Stimulated activated CD8-positive, alpha-beta memory T cell treated with anti-CD3 and anti-CD28 coated beads, Interleukin-7, amount 100 ng/mL, for 4 hours (primary cell): Measurements from ENCODE around the gene UNC5CL.

ENCODE experiments used
- DNase-seq, 2 donors: peaks; one replicate each; pipeline ENCODE4 v3.0.0-alpha.2; 2020; ENCODE audit warnings: low read depth in 2 of 2

UNC5CL gene

GRCh38 chr6:41039060-41039998 lies at the start of gene UNC5CL:
UNC5CL (minus strand) TSS chr6:41039221; CDS start chr6:41035074, 4,147 bp downstream.
- peak in 1 of 2 donors; percentile 21 for DNase-seq

- no peak for DNase-seq
These were observed 49.4 kb upstream of the UNC5CL start for GRCh38 chr6:41088451-41088850.

- DNase-seq: no peak
These were observed 46.2 kb upstream of the UNC5CL start for GRCh38 chr6:41085182-41085581.

- DNase-seq: no peak
These were observed 44.1 kb upstream of the UNC5CL start for GRCh38 chr6:41083072-41083471.

- no peak for DNase-seq
These were observed 41.6 kb upstream of the UNC5CL start for GRCh38 chr6:41080621-41081020.

GRCh38 chr6:41079080-41079479 lies 40.1 kb upstream of the UNC5CL start:
- no peak for DNase-seq

- no peak for DNase-seq
These were observed 39.1 kb upstream of the UNC5CL start for GRCh38 chr6:41078101-41078500.

GRCh38 chr6:41077536-41077935 lies 38.5 kb upstream of the UNC5CL start:
- no peak for DNase-seq

- no peak for DNase-seq
These were observed 36.9 kb upstream of the UNC5CL start for GRCh38 chr6:41075651-41076626.

- DNase-seq: no peak
These were observed 35.8 kb upstream of the UNC5CL start for GRCh38 chr6:41074692-41075436.

GRCh38 chr6:41073968-41074691 lies 35.1 kb upstream of the UNC5CL start:
- DNase-seq: no peak

- peak; percentile 55 to 76 for DNase-seq
These were observed 34.4 kb upstream of the UNC5CL start for GRCh38 chr6:41073203-41073967.

GRCh38 chr6:41072836-41073202 lies 33.8 kb upstream of the UNC5CL start, which contains the start of gene NFYA:
NFYA (plus strand) TSS chr6:41072974; CDS start chr6:41079090, 6,116 bp downstream.
- peak in 1 of 2 donors; percentile 99 for DNase-seq

GRCh38 chr6:41071923-41072835 lies 33.2 kb upstream of the UNC5CL start, which contains the start of gene OARD1:
OARD1 (minus strand) TSS chr6:41072356; CDS start chr6:41071634, 722 bp downstream.
- DNase-seq: peak; percentile 99 to 100

- peak in 1 of 2 donors; percentile 54 for DNase-seq
These were observed 32.5 kb upstream of the UNC5CL start for GRCh38 chr6:41071501-41071922.

GRCh38 chr6:41066867-41067304 lies 27.9 kb upstream of the UNC5CL start:
- peak; percentile 27 to 37 for DNase-seq

- no peak for DNase-seq
These were observed 26.6 kb upstream of the UNC5CL start for GRCh38 chr6:41065550-41066026.

GRCh38 chr6:41064841-41065240 lies 25.8 kb upstream of the UNC5CL start:
- DNase-seq: no peak
